Measurements from ENCODE around the gene IQSEC3. TPM values are rescaled to one million over a fixed set of nuclear protein-coding genes. Genes with fewer than 3 reads are reported as not detected.
"Not testable (repeated sequence)": the region's sequence is repeated elsewhere in the genome, so short reads cannot be mapped to it uniquely, and the experiment has no call there.

Gene IQSEC3
- polyA plus RNA-seq, 1 experiment = not detected

- ChIA-PET CTCF (interaction anchor here (1.1 kb wide), 1 partner anchor 14 kb away, joined by 3 read pairs; no protein-coding TSS in a partner anchor), POLR2A (no interaction called here)
- no peak overlapping the region for H3K4me3 ChIP-seq (ENCODE audit: low read depth, low read length)
- H3K36me3 ChIP-seq (ENCODE audit: control insufficient read depth, insufficient read depth, low read length) = no peaks in the 10 kb centered on the region
- DNase-seq (ENCODE audit: low read depth) = no peak
- no peak for TF ChIP-seq CTCF (IDR thresholded peaks at IDR 0.05; ENCODE audit: insufficient read depth, low read depth, low read length)
- H3K27me3 ChIP-seq (ENCODE audit: control insufficient read depth, insufficient read depth, low read length) = peaks cover 2% of the 10 kb centered on the region
These were observed 65.3 kb downstream of the IQSEC3 start for GRCh38 chr12:131732-132495.

GRCh38 chr12:133616-134232 lies 67.2 kb downstream of the IQSEC3 start:
- POLR2A ChIA-PET; CTCF ChIA-PET; H3K36me3 ChIP-seq (ENCODE audit: control insufficient read depth, insufficient read depth, low read length); DNase-seq (ENCODE audit: low read depth); H3K27me3 ChIP-seq (ENCODE audit: control insufficient read depth, insufficient read depth, low read length); H3K4me3 ChIP-seq (ENCODE audit: low read depth, low read length): not testable (repeated sequence)

- no peak overlapping the region for H3K4me3 ChIP-seq (ENCODE audit: low read depth, low read length)
- TF ChIP-seq CTCF (IDR thresholded peaks at IDR 0.05; ENCODE audit: insufficient read depth, low read depth, low read length) = no peak
- POLR2A ChIA-PET = no interaction called here
- no peak for DNase-seq (ENCODE audit: low read depth)
- peaks cover 4% of the 10 kb centered on the region for H3K27me3 ChIP-seq (ENCODE audit: control insufficient read depth, insufficient read depth, low read length)
- no peaks in the 10 kb centered on the region for H3K36me3 ChIP-seq (ENCODE audit: control insufficient read depth, insufficient read depth, low read length)
- CTCF ChIA-PET = no interaction called here
These were observed 68.6 kb downstream of the IQSEC3 start for GRCh38 chr12:135138-135537.

- TF ChIP-seq CTCF (IDR thresholded peaks at IDR 0.05; ENCODE audit: insufficient read depth, low read depth, low read length) = no peak
- Histone ChIP-seq H3K4me3 (ENCODE audit: low read depth, low read length) (no peak overlapping the region), H3K36me3 (ENCODE audit: control insufficient read depth, insufficient read depth, low read length) (no peaks in the 10 kb centered on the region), H3K27me3 (ENCODE audit: control insufficient read depth, insufficient read depth, low read length) (peaks cover 4% of the 10 kb centered on the region)
- CTCF ChIA-PET = no interaction called here
- POLR2A ChIA-PET = no interaction called here
- DNase-seq (ENCODE audit: low read depth) = no peak
These were observed 71.8 kb downstream of the IQSEC3 start for GRCh38 chr12:138171-138897.

GRCh38 chr12:138898-139534 lies 72.4 kb downstream of the IQSEC3 start:
- ChIA-PET POLR2A (no interaction called here), CTCF (no interaction called here)
- H3K4me3 ChIP-seq (ENCODE audit: low read depth, low read length) = no peak overlapping the region
- H3K36me3 ChIP-seq (ENCODE audit: control insufficient read depth, insufficient read depth, low read length) = no peaks in the 10 kb centered on the region
- peaks cover 4% of the 10 kb centered on the region for H3K27me3 ChIP-seq (ENCODE audit: control insufficient read depth, insufficient read depth, low read length)
- DNase-seq (ENCODE audit: low read depth) = no peak
- no peak for TF ChIP-seq CTCF (IDR thresholded peaks at IDR 0.05; ENCODE audit: insufficient read depth, low read depth, low read length)

Data from BJ (cell line).